Stimulated activated memory B cell treated with anti-CD40 and anti-IgM and Interleukin-4, amounts not matched to agents 10 μg/mL and 1 μg/mL and 100 μg/mL, for 72 hours (primary cell): ENCODE measurements around the gene LSP1.

Experiments used
- ATAC-seq: fragments of 150-1000 bp; cut with Tn5 transposase; 2 replicates; pipeline ENCODE4 v1.10.0; 2021
- H3K27ac Mint-ChIP-seq: one replicate; pipeline ENCODE4 v1.8.0; 2022; ENCODE audit warnings: mild to moderate bottlenecking, mixed read lengths
- H3K27me3 Mint-ChIP-seq: one replicate; pipeline ENCODE4 v1.8.0; 2022; ENCODE audit warnings: mixed read lengths
- H3K36me3 Mint-ChIP-seq: one replicate; pipeline ENCODE4 v1.8.0; 2022; ENCODE audit warnings: mixed read lengths
- H3K4me1 Mint-ChIP-seq: one replicate; pipeline ENCODE4 v1.8.0; 2022; ENCODE audit warnings: mixed read lengths
- H3K4me3 Mint-ChIP-seq: one replicate; pipeline ENCODE4 v1.8.0; 2022; ENCODE audit warnings: mild to moderate bottlenecking, moderate library complexity, mixed read lengths
- H3K9me3 Mint-ChIP-seq: one replicate; pipeline ENCODE4 v1.8.0; 2022; ENCODE audit warnings: mixed read lengths

LSP1 gene

DNA sequence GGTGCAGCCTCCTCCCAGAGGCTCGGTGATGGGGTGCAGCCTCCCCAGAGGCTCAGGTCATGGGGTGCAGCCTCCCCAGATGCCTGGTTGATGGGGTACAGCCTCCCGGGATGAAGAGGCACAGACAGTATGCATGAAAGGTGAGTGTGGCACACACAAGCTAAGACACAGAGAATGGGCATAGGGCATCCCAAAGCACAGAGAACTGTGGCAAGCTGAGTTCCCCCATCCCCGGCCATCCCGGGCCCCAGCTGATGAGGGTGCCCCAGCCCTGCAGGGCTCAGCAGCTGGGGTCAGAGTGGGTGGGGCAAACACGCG, 22.9 kb upstream of the LSP1 start:
- Mint-ChIP-seq H3K36me3 (no peaks in the 10 kb centered on the region), H3K4me3 (no peak overlapping the region), H3K9me3 (no peaks in the 10 kb centered on the region), H3K27ac (no peak overlapping the region), H3K27me3 (peaks cover 77% of the 10 kb centered on the region), H3K4me1 (peaks cover 8% of the 10 kb centered on the region)
- no peak for ATAC-seq

GRCh38 chr11:1830322-1831223, 22.3 kb upstream of the LSP1 start:
- ATAC-seq, result no peak
- no peaks in the 10 kb centered on the region for H3K36me3 Mint-ChIP-seq
- H3K9me3 Mint-ChIP-seq, result no peaks in the 10 kb centered on the region
- peaks cover 8% of the 10 kb centered on the region for H3K4me1 Mint-ChIP-seq
- no peak overlapping the region for H3K27ac Mint-ChIP-seq
- peaks cover 77% of the 10 kb centered on the region for H3K27me3 Mint-ChIP-seq
- no peak overlapping the region for H3K4me3 Mint-ChIP-seq

DNA sequence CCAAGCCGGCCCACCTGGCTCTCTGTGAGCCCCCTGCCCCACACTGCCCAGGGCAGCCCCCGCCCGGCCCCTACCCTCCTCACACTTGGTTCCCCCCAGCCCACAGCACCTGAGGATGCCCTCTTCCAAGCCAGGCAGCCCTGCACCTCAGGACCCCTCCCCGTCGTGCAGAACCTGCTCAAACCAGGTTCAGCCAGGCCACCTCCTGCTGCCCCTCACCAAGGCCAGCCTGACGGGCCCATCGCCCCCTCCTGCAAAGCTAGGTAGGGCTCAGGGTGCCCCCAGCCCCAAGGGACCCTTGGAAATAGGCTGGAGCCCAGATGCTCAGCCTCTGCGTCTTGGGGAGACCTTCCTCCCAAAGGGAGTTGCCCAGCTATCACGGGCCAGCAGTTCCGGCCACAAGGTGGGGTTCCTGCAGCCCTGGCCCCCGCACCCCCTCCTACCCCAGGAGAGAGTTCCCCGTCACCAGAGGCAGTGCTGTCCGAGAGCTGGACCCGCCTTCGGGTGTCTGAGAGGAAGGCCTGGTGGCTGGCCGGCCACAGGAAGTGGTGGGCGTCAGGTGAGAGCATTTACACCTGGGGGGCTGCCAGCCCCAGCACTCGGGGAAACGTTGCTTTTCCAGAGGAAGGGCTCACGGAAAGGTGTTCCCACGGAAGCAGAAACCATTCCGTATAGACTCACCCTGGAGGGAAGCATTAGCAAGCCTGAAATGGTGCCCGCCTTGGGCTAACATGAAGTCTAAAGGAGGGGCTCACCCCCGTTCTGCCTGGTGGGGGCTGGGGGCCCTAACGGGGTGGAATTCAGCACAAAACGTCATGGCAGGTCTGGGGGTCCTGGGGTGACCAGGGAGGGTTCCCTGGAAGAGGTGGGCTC, 21.3 kb upstream of the LSP1 start:
- peaks cover 72% of the 10 kb centered on the region for H3K27me3 Mint-ChIP-seq
- H3K9me3 Mint-ChIP-seq, result no peaks in the 10 kb centered on the region
- no peak overlapping the region for H3K27ac Mint-ChIP-seq
- ATAC-seq, result no peak
- no peak overlapping the region for H3K4me3 Mint-ChIP-seq
- H3K4me1 Mint-ChIP-seq, result peaks cover 8% of the 10 kb centered on the region
- H3K36me3 Mint-ChIP-seq, result no peaks in the 10 kb centered on the region

GRCh38 chr11:1832211-1832919, 20.5 kb upstream of the LSP1 start:
- H3K36me3 Mint-ChIP-seq, result no peaks in the 10 kb centered on the region
- no peaks in the 10 kb centered on the region for H3K9me3 Mint-ChIP-seq
- no peak overlapping the region for H3K27ac Mint-ChIP-seq
- peaks cover 64% of the 10 kb centered on the region for H3K27me3 Mint-ChIP-seq
- no peak overlapping the region for H3K4me3 Mint-ChIP-seq
- ATAC-seq, result peak; percentile 74
- H3K4me1 Mint-ChIP-seq, result peaks cover 9% of the 10 kb centered on the region

GRCh38 chr11:1832920-1833295, 20.0 kb upstream of the LSP1 start:
- no peak overlapping the region for H3K4me3 Mint-ChIP-seq
- ATAC-seq, result no peak
- H3K36me3 Mint-ChIP-seq, result no peaks in the 10 kb centered on the region
- peaks cover 59% of the 10 kb centered on the region for H3K27me3 Mint-ChIP-seq
- no peak overlapping the region for H3K27ac Mint-ChIP-seq
- H3K9me3 Mint-ChIP-seq, result no peaks in the 10 kb centered on the region
- peaks cover 14% of the 10 kb centered on the region for H3K4me1 Mint-ChIP-seq

- Mint-ChIP-seq H3K4me3 (no peak overlapping the region), H3K4me1 (peaks cover 14% of the 10 kb centered on the region), H3K27me3 (peaks cover 47% of the 10 kb centered on the region), H3K36me3 (no peaks in the 10 kb centered on the region), H3K27ac (no peak overlapping the region), H3K9me3 (no peaks in the 10 kb centered on the region)
- ATAC-seq, result no peak
Measured at GRCh38 chr11:1834062-1834610, 18.7 kb upstream of the LSP1 start.

DNA sequence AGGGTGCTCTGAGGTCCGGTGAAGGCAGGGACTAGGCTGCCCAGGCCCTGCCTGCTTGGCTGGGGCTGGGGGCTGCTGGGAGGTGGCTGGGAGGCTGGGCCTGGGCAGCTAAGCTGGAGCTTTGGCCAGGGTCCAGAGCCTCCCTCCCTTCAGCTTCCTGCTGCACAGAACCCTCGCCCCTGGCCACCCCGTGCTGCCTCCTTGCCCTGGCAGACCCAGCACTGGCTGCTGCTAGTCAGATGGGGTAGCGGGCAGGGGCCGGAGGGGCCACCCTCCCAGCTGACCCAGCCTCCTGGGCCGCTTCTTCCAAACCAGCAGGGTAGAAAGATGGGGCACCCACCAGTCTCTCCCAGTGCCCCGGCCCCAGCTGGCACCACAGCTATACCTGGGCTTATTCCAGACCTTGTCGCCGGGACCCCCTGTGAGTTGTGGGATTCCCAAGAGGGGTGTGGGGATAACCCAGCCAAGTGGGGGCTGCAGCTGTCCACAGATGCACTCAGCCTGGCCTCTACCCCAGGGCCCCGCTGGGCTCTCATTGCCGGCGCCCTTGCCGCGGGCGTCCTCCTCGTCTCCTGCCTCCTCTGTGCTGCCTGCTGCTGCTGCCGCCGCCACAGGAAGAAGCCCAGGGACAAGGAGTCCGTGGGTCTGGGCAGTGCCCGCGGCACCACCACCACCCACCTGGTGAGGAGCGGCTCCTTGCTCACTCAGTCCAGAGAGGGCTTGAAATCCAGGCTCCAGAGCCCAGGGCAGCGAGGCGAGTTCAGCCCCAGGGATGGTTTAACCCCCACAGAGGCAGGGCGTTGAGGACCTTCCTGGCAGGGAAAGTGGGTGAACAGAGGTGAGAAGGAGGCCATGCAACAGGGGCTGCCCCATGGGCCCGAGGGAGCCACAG, 17.9 kb upstream of the LSP1 start, which contains the start of gene SYT8:
Gene SYT8, plus strand, starts transcription at position 212 of the 892 bp plus-strand sequence. Its CDS starts 116 bp downstream, at position 328.
- no peak within 1 kb of the TSS for H3K4me3 Mint-ChIP-seq
- H3K9me3 Mint-ChIP-seq, result no peaks in the 10 kb centered on the region
- no peaks in the 10 kb centered on the region for H3K36me3 Mint-ChIP-seq
- H3K27ac Mint-ChIP-seq, result no peak within 1 kb of the TSS
- H3K4me1 Mint-ChIP-seq, result peaks cover 21% of the 10 kb centered on the region
- peaks cover 42% of the 10 kb centered on the region for H3K27me3 Mint-ChIP-seq
- no peak for ATAC-seq

- Mint-ChIP-seq H3K9me3 (no peaks in the 10 kb centered on the region), H3K27me3 (peaks cover 37% of the 10 kb centered on the region)
- ATAC-seq, result no peak
Measured at GRCh38 chr11:1835671-1836010, 17.2 kb upstream of the LSP1 start.

DNA sequence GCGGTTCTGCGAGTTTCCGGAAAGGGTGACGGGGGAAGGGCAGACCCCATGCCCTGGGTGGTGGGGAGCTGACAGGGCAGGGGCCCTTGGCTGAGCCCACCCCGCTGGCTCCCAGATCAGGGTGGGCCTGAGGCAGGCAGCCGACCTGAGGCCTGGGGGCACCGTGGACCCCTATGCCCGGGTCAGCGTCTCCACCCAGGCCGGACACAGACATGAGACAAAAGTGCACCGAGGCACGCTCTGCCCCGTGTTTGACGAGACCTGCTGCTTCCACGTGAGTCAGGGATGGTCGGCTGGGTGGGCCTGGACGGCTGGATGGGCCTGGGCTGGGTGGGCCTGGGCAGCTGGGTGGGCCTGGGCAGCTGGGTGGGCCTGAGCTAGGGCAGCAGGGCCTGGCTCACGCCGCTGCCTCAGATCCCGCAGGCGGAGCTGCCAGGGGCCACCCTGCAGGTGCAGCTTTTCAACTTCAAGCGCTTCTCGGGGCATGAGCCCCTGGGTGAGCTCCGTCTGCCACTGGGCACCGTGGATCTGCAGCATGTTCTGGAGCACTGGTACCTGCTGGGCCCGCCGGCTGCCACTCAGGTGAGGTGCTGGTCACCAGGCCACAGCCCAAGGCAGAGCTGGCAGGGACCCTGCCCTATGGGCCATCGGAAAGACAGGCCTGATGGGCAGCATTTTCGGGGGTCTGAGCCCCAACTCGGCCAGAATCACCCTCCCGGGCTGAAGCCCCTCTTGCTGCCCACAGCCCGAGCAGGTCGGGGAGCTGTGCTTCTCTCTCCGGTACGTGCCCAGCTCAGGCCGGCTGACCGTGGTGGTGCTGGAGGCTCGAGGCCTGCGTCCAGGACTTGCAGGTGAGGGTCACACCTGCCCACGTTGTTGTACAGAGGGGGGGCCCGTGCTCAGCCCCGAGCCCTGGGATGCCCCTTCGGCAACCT, 16.6 kb upstream of the LSP1 start:
- Mint-ChIP-seq H3K36me3 (no peaks in the 10 kb centered on the region), H3K27ac (no peak overlapping the region), H3K4me1 (peaks cover 33% of the 10 kb centered on the region), H3K9me3 (no peaks in the 10 kb centered on the region), H3K27me3 (peaks cover 31% of the 10 kb centered on the region), H3K4me3 (no peak overlapping the region)
- ATAC-seq, result no peak

More at GRCh38 chr11:1835671-1836010, 17.2 kb upstream of the LSP1 start:
- Mint-ChIP-seq H3K4me3 (no peak overlapping the region), H3K4me1 (peaks cover 27% of the 10 kb centered on the region), H3K36me3 (no peaks in the 10 kb centered on the region), H3K27ac (no peak overlapping the region)

GRCh38 chr11:1837171-1838076, 15.5 kb upstream of the LSP1 start:
- H3K4me3 Mint-ChIP-seq, result no peak overlapping the region
- peaks cover 20% of the 10 kb centered on the region for H3K27me3 Mint-ChIP-seq
- peaks cover 30% of the 10 kb centered on the region for H3K4me1 Mint-ChIP-seq
- peak overlapping the region; percentile 24 for H3K27ac Mint-ChIP-seq
- no peaks in the 10 kb centered on the region for H3K9me3 Mint-ChIP-seq
- peak; percentile 75 for ATAC-seq
- no peaks in the 10 kb centered on the region for H3K36me3 Mint-ChIP-seq

DNA sequence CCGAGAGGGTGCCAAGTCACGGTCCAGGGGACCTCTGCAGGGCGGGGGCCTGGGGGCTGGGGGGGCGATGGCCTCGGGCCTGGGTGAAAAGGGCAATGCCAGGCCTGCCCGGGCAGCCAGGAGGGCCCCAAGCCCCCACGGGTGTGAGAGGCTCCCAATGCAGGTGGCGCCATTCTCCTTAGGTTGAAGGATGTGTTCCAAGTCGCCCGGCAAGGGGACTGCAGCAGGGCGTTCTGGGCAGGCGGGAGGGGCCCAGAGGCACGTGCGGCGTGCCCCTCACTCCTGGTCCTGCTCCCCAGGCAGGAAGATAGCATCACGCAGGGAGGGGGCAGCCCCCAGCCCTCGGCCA, 14.8 kb upstream of the LSP1 start:
- H3K27me3 Mint-ChIP-seq, result peaks cover 18% of the 10 kb centered on the region
- no peaks in the 10 kb centered on the region for H3K9me3 Mint-ChIP-seq
- H3K4me3 Mint-ChIP-seq, result no peak overlapping the region
- H3K4me1 Mint-ChIP-seq, result peaks cover 34% of the 10 kb centered on the region
- peak; percentile 7 for ATAC-seq
- H3K36me3 Mint-ChIP-seq, result no peaks in the 10 kb centered on the region
- peak overlapping the region; percentile 24 for H3K27ac Mint-ChIP-seq

DNA sequence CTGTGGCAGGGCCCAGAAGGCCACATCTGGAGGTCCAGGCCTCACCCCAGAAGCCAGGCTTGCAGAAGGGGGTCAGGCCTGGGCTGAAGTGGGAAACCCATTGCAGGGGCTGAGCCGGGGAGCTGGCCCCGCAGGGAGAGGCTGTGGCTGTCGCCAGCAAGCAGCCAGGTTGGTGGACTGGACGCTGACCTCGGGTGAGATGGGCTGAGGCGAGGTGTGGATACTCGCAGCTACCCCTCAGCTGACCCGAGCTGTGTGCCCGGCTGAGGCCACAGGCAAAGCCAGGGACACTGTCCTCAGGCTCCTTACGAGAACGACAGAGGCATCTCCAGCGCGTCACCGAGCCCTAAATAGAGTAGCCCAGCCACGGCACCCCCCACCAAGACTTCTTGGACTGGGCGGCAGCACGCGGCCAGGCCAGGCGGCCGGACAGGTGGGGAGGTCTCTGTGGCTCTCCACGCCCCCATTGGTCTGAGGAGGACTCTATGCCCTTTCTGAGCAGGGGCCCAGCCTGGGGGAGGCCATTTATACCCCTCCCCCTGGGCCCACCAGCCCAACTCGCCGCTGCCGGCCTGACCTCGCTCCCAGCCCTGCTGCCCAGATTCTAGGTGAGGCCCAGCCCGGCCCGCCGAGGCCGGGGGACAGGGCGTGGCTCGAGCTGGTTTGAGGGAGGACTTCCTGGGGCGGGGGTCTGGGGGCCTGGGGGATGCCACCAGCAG, 14.3 kb upstream of the LSP1 start, which contains the start of gene TNNI2:
Gene TNNI2, plus strand, starts transcription at position 556 of the 719 bp plus-strand sequence. CDS start 716 bp downstream, outside the sequence.
- H3K27me3 Mint-ChIP-seq, result peaks cover 12% of the 10 kb centered on the region
- H3K27ac Mint-ChIP-seq, result peak within 1 kb of the TSS; percentile 86
- no peaks in the 10 kb centered on the region for H3K9me3 Mint-ChIP-seq
- ATAC-seq, result no peak
- peaks cover 40% of the 10 kb centered on the region for H3K4me1 Mint-ChIP-seq
- peak within 1 kb of the TSS; percentile 66 for H3K4me3 Mint-ChIP-seq
- no peaks in the 10 kb centered on the region for H3K36me3 Mint-ChIP-seq
